ENCODE measurements around the gene GABPB2.
"Not testable (repeated sequence)": the region's sequence is repeated elsewhere in the genome, so short reads cannot be mapped to it uniquely, and the experiment has no call there.

GABPB2 gene

GRCh38 chr1:151060007-151060656 is 10.4 kb upstream of the GABPB2 start, which contains the start of gene MLLT11:
Gene MLLT11, plus strand, starts transcription at chr1:151060397. Its CDS starts 6,828 bp downstream, at chr1:151067225.
- peak; percentile 53 for DNase-seq

GRCh38 chr1:151060657-151061421 is 9.7 kb upstream of the GABPB2 start:
- DNase-seq: no peak

- DNase-seq: no peak
Measured at GRCh38 chr1:151061704-151062103, 8.9 kb upstream of the GABPB2 start.

- DNase-seq: no peak
Measured at GRCh38 chr1:151062741-151063371, 7.7 kb upstream of the GABPB2 start.

- DNase-seq: no peak
Measured at GRCh38 chr1:151065089-151065645, 5.4 kb upstream of the GABPB2 start.

- DNase-seq: no peak
Measured at GRCh38 chr1:151067185-151067584, 3.4 kb upstream of the GABPB2 start.

- no peak for DNase-seq
Measured at GRCh38 chr1:151069103-151069486, 1.5 kb upstream of the GABPB2 start.

- DNase-seq: no peak
Measured at GRCh38 chr1:151072224-151072623, 1.7 kb downstream of the GABPB2 start.

GRCh38 chr1:151085953-151086559 is 15.5 kb downstream of the GABPB2 start:
- no peak for DNase-seq

- DNase-seq: not testable (repeated sequence)
Measured at GRCh38 chr1:151097426-151097825, 26.9 kb downstream of the GABPB2 start.

GRCh38 chr1:151098126-151098525 is 27.6 kb downstream of the GABPB2 start:
- no peak for DNase-seq

GRCh38 chr1:151104630-151105029 is 34.1 kb downstream of the GABPB2 start:
- DNase-seq: no peak

GRCh38 chr1:151106894-151107293 is 36.3 kb downstream of the GABPB2 start:
- DNase-seq: no peak

GRCh38 chr1:151108331-151108730 is 37.8 kb downstream of the GABPB2 start:
- DNase-seq: no peak

GRCh38 chr1:151113877-151114276 is 43.3 kb downstream of the GABPB2 start:
- DNase-seq: no peak

GRCh38 chr1:151124763-151125403 is 54.3 kb downstream of the GABPB2 start:
- DNase-seq: no peak

GRCh38 chr1:151128800-151129199 is 58.2 kb downstream of the GABPB2 start:
- no peak for DNase-seq

GRCh38 chr1:151130987-151131586 is 60.5 kb downstream of the GABPB2 start:
- DNase-seq: peak; percentile 88

- DNase-seq: no peak
Measured at GRCh38 chr1:151131701-151132334, 61.3 kb downstream of the GABPB2 start.

GRCh38 chr1:151132335-151133017 is 61.9 kb downstream of the GABPB2 start:
- DNase-seq: no peak
